K562 (cell line): ENCODE measurements around the gene ACTL9. TPM values are rescaled to one million over a fixed set of nuclear protein-coding genes. Genes with fewer than 3 reads are reported as not detected.
A peak's percentile ranks its signal among the peaks of the same experiment; 100 is the strongest.

ENCODE experiments used
- ATAC-seq: fragments of 200-7000 bp; cut with Tn5 transposase; 3 replicates; pipeline ENCODE4 v1.9.1; 2020; ENCODE audit warnings: moderate library complexity
- BruUV-seq: library from RNA; stranded (reverse); fragments of 400-500 nt; replicated peaks from 2 replicates; lab custom pipeline; 2021; lab: Mats Ljungman, UMichigan
- CTCF ChIA-PET: fragments of 300-600 bp; formaldehyde crosslinking; extraction: SDS; loops from one replicate; lab custom pipeline; 2021; ENCODE audit warnings: low intra/inter-chr PET ratio; lab: Yijun Ruan, JAX
- POLR2A ChIA-PET: fragments of 300-600, 350-650 bp; sonication (Branson Sonifier 250); formaldehyde crosslinking; extraction: SDS; loops from one replicate; lab custom pipeline; 2021; ENCODE audit warnings: antibody characterized with exemption, inconsistent platforms; lab: Yijun Ruan, JAX
- DNase-seq, 4 experiments: peaks; one replicate each; pipeline versions ENCODE4 v3.0.0 to v3.0.0-alpha.2; 2011 to 2018; ENCODE audit warnings: low spot score in 3 of 4, mixed read lengths in 3 of 4; ENCODE audit errors: extremely low read depth in 1 of 4
- FAIRE-seq: peaks from 2 replicates; lab custom pipeline; 2011; peaks lifted over from hg19 to GRCh38; lab: Jason Lieb, UNC
- H2AFZ ChIP-seq: 2 replicates; pipeline ENCODE4 v1.6.0; 2011; ENCODE audit warnings: low read depth, low read length, control low read depth, inconsistent platforms
- H3K27ac ChIP-seq: fragments of 200-600 bp; 3 replicates; pipeline ENCODE4 v1.8.0; 2011; ENCODE audit warnings: low read depth, mild to moderate bottlenecking, control low read depth, inconsistent platforms, low read length, moderate library complexity, mixed read lengths; ENCODE audit errors: extremely low read depth
- H3K27me3 ChIP-seq, 2 experiments: fragments of 300-600 bp in 1 of 2; 2 replicates in 1 of 2; 3 replicates in 1 of 2; pipeline versions ENCODE4 v1.6.0 to v1.8.0; 2011; ENCODE audit warnings: inconsistent platforms in 2 of 2, low read length in 2 of 2, mild to moderate bottlenecking in 1 of 2, mixed read lengths in 1 of 2, moderate library complexity in 1 of 2; ENCODE audit not compliant: control insufficient read depth in 2 of 2, insufficient read depth in 2 of 2
- H3K36me3 ChIP-seq: fragments of 300-600 bp; 3 replicates; pipeline ENCODE4 v1.8.0; 2011; ENCODE audit warnings: mild to moderate bottlenecking, low read length, inconsistent platforms; ENCODE audit not compliant: control insufficient read depth, insufficient read depth
- H3K4me1 ChIP-seq, 2 experiments: fragments of 200-600 bp in 1 of 2; replicated peaks in 1 of 2; 2 replicates in 1 of 2; 3 replicates in 1 of 2; pipeline versions ENCODE4 v1.5.1 to v1.8.0; 2011; ENCODE audit warnings: inconsistent platforms in 2 of 2, low read length in 2 of 2, mild to moderate bottlenecking in 1 of 2, mixed read lengths in 1 of 2, moderate library complexity in 1 of 2; ENCODE audit not compliant: control insufficient read depth in 2 of 2, insufficient read depth in 2 of 2
- H3K4me2 ChIP-seq: 2 replicates; pipeline ENCODE4 v1.6.1; 2011; ENCODE audit warnings: low read length, control low read depth, inconsistent platforms, mixed read lengths; ENCODE audit not compliant: insufficient read depth
- H3K4me3 ChIP-seq: fragments of 200-600 bp; sonication (generic), shearing (Covaris generic); 2 replicates; pipeline ENCODE4 v1.5.1; 2016; ENCODE audit warnings: control low read depth, inconsistent platforms
- H3K79me2 ChIP-seq: fragments of 200-600 bp; 3 replicates; pipeline ENCODE4 v1.8.0; 2011; ENCODE audit warnings: low read length, inconsistent platforms; ENCODE audit not compliant: control insufficient read depth, insufficient read depth
- H3K9ac ChIP-seq, 2 experiments: 2 replicates each; pipeline versions ENCODE4 v1.6.0 to v1.6.1; 2011; ENCODE audit warnings: low read depth in 2 of 2, low read length in 2 of 2, control low read depth in 1 of 2, inconsistent platforms in 1 of 2, mild to moderate bottlenecking in 1 of 2, mixed read lengths in 1 of 2; ENCODE audit not compliant: insufficient read depth in 1 of 2
- H3K9me1 ChIP-seq: one replicate; pipeline ENCODE4 v1.6.0; 2011; ENCODE audit warnings: inconsistent platforms, mild to moderate bottlenecking, low read length, moderate library complexity; ENCODE audit not compliant: control insufficient read depth, insufficient read depth
- H3K9me3 ChIP-seq: replicated peaks from 2 replicates; pipeline ENCODE4 v1.5.1; 2011; ENCODE audit warnings: low read depth, low read length, inconsistent platforms; ENCODE audit not compliant: control insufficient read depth, insufficient read depth
- H4K20me1 ChIP-seq: replicated peaks from 2 replicates; pipeline ENCODE4 v1.6.1; 2011; ENCODE audit warnings: low read length, inconsistent platforms, mixed read lengths; ENCODE audit not compliant: control insufficient read depth, insufficient read depth
- BCOR ChIP-seq: fragments of 450-650 bp; IDR thresholded peaks from 2 replicates; pipeline ENCODE4 v1.6.1; 2016
- FOS ChIP-seq: IDR thresholded peaks from 3 replicates; pipeline ENCODE4 v1.6.1; 2011; ENCODE audit not compliant: insufficient read length; ENCODE audit errors: extremely low read depth
- FOXJ2 ChIP-seq: fragments of 200-800 bp; sonication (Bioruptor generic); IDR thresholded peaks from 2 replicates; pipeline ENCODE4 v1.6.1; 2016; ENCODE audit warnings: missing genetic modification characterization, missing compliant biosample characterization
- HIVEP1 ChIP-seq: fragments of 250-450 bp; sonication (Bioruptor Pico); IDR thresholded peaks from 2 replicates; pipeline ENCODE4 v1.4.0; 2020; ENCODE audit warnings: mild to moderate bottlenecking
- PML ChIP-seq: IDR thresholded peaks from 2 replicates; pipeline ENCODE4 v1.6.1; 2012; ENCODE audit warnings: low read length, inconsistent platforms
- RBM25 ChIP-seq: fragments of 200-400 bp; formaldehyde crosslinking; IDR thresholded peaks from 2 replicates; pipeline ENCODE4 v1.6.1; 2018; ENCODE audit warnings: low read length, low read depth, moderate library complexity; ENCODE audit not compliant: severe bottlenecking
- U2AF2 ChIP-seq: fragments of 200-400 bp; formaldehyde crosslinking; optimal IDR thresholded peaks from 2 replicates; pipeline ENCODE3; 2017; ENCODE audit warnings: low read depth, mild to moderate bottlenecking, low read length
- ZFP36 ChIP-seq: fragments of 150-350 bp; IDR thresholded peaks from 2 replicates; pipeline ENCODE4 v1.6.1; 2018; ENCODE audit warnings: low read length, low read depth; ENCODE audit not compliant: partially characterized antibody
- ZFX ChIP-seq: sonication (generic); formaldehyde crosslinking; IDR thresholded peaks from 2 replicates; pipeline ENCODE4 v1.8.0; 2022; ENCODE audit warnings: mild to moderate bottlenecking, missing genetic modification reagents, moderate library complexity
- ZNF146 ChIP-seq: IDR thresholded peaks from one replicate; pipeline ENCODE4 v1.6.1; 2018; ENCODE audit warnings: missing compliant biosample characterization; ENCODE audit not compliant: unreplicated experiment
- ZNF175 ChIP-seq: fragments of 200-800 bp; sonication (Bioruptor generic); IDR thresholded peaks from 2 replicates; pipeline ENCODE4 v1.6.1; 2016; ENCODE audit warnings: low read depth, mild to moderate bottlenecking, missing genetic modification characterization, missing compliant biosample characterization
- ZNF311 ChIP-seq: fragments of 250-450 bp; sonication (Bioruptor Pico); IDR thresholded peaks from 2 replicates; pipeline ENCODE4 v1.4.0; 2020; ENCODE audit warnings: mild to moderate bottlenecking, moderate library complexity
- ZNF436 ChIP-seq: fragments of 250-450, 450-650 bp; sonication (Bioruptor Pico); formaldehyde crosslinking; IDR thresholded peaks from 2 replicates; pipeline ENCODE4 v1.7.0; 2020; ENCODE audit warnings: mild to moderate bottlenecking
- in situ Hi-C: fragments of 300-500 bp; cut with MboI; formaldehyde crosslinking; loops from 4 replicates; pipeline ENCODE4 v1.15.0; 2018; ENCODE audit warnings: inconsistent platforms, mixed read lengths
- intact Hi-C: fragments of 100-400 bp; cut with micrococcal nuclease; formaldehyde crosslinking; loops from 2 replicates; pipeline ENCODE4 v1.14.2; 2022
- polyA plus RNA-seq, 8 experiments: library from polyadenylated mRNA; depleted of rRNA in 4 of 8; stranded (reverse) in 5 of 8; unstranded in 3 of 8; fragments of >200 nt; fragmentation: Nextera tagmentation in 2 of 8; fragmentation: Illumina TruSeq in 1 of 8; extraction: Ambion mirVana in 2 of 8; extraction: Trizol in 1 of 8; gene quantifications; 2 replicates each; pipeline versions ENCODE4 v1.2.1 to v1.2.3, GENCODE V29; 2011 to 2014; ENCODE audit warnings: inconsistent platforms in 1 of 8, missing spikeins in 1 of 8
- total RNA-seq, 7 experiments: library from RNA; depleted of rRNA in 6 of 7; stranded (reverse); fragments of >200 nt in 6 of 7; fragmentation: Illumina TruSeq in 2 of 7; extraction: Trizol in 2 of 7; gene quantifications; 2 replicates each; pipeline versions ENCODE4 v1.2.1 to v1.2.3, GENCODE V29; 2011 to 2021; ENCODE audit warnings: low replicate concordance in 1 of 7
- TF ChIP-seq, protein P1 (sequence below): fragments of 250-450 bp; sonication (Bioruptor Pico); IDR thresholded peaks from 2 replicates; pipeline ENCODE4 v1.5.1; 2021; ENCODE audit warnings: mild to moderate bottlenecking
- TF ChIP-seq, protein P2 (sequence below): fragments of 450-650 bp; IDR thresholded peaks from one replicate; pipeline ENCODE4 v1.6.1; 2018; ENCODE audit warnings: mild to moderate bottlenecking, moderate library complexity; ENCODE audit not compliant: partially characterized antibody
- TF ChIP-seq, protein P3 (sequence below), 2 experiments: fragments of 200-800 bp in 1 of 2; sonication (Bioruptor generic) in 1 of 2; sonication (generic) in 1 of 2; formaldehyde crosslinking in 1 of 2; IDR thresholded peaks in 1 of 2; conservative IDR thresholded peaks in 1 of 2; 2 replicates each; pipeline versions ENCODE4 v1.5.0 to v1.6.1; 2016 to 2020; ENCODE audit warnings: missing compliant biosample characterization in 1 of 2, missing genetic modification characterization in 1 of 2, missing genetic modification reagents in 1 of 2

ACTL9 gene
- total and polyA plus RNA-seq, 9 of the 15 experiments (the other 6 are each of a cell fraction or from before 2014, with no cell fraction given): not detected

GRCh38 chr19:8699908-8700307 lies 1.3 kb upstream of the ACTL9 start:
- Histone ChIP-seq H3K36me3 (no peaks in the 10 kb centered on the region), H2AFZ (no peak overlapping the region), H3K9me1 (no peaks in the 10 kb centered on the region), H3K27ac (no peak overlapping the region), H3K9ac (no peak overlapping the region), H3K9me3 (no peaks in the 10 kb centered on the region), H3K4me1 (peaks cover 0 to 14% of the 10 kb centered on the region in 2 experiments; a peak in 3 of 5 replicates), H4K20me1 (no peaks in the 10 kb centered on the region), H3K27me3 (peaks cover 0 to 6% of the 10 kb centered on the region in 2 experiments; a peak in 2 of 5 replicates), H3K4me2 (no peak overlapping the region), H3K79me2 (no peaks in the 10 kb centered on the region), H3K4me3 (no peak overlapping the region)
- in situ Hi-C loops (loop anchor here (10.0 kb wide), 1 partner anchor 85 kb away; the partner anchor contains the start of gene ADAMTS10), intact Hi-C loops (loop anchor here (2.0 to 10.0 kb wide), 2 partner anchors 85 to 381 kb away; partner anchors contain the start of gene ADAMTS10)
- DNase-seq (no peak), FAIRE-seq (no peak), ATAC-seq (no peak)
- TF ChIP-seq FOS (no peak), HIVEP1 (CRISPR knock-in tag) (no peak), ZNF436 (CRISPR knock-in tag) (peak; percentile 80), RBM25 (peak; percentile 83), ZFX (no peak), BCOR (0 out of 2 replicates have a peak, but pooled peaks have one; percentile 33), ZFP36 (peak; percentile 96), FOXJ2 (tag) (no peak), PML (no peak), ZNF146 (CRISPR knock-in tag) (no peak), ZNF311 (CRISPR knock-in tag) (0 out of 2 replicates have a peak, but pooled peaks have one; percentile 29), ZNF175 (CRISPR knock-in tag) (no peak), U2AF2 (no peak)
- TF ChIP-seq, protein P1, sequence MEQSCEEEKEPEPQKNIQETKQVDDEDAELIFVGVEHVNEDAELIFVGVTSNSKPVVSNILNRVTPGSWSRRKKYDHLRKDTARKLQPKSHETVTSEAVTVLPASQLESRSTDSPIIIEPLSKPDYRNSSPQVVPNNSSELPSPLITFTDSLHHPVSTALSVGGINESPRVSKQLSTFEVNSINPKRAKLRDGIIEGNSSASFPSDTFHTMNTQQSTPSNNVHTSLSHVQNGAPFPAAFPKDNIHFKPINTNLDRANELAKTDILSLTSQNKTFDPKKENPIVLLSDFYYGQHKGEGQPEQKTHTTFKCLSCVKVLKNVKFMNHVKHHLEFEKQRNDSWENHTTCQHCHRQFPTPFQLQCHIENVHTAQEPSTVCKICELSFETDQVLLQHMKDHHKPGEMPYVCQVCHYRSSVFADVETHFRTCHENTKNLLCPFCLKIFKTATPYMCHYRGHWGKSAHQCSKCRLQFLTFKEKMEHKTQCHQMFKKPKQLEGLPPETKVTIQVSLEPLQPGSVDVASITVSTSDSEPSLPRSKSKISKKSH (CRISPR knock-in tag): no peak
- TF ChIP-seq, protein P2, sequence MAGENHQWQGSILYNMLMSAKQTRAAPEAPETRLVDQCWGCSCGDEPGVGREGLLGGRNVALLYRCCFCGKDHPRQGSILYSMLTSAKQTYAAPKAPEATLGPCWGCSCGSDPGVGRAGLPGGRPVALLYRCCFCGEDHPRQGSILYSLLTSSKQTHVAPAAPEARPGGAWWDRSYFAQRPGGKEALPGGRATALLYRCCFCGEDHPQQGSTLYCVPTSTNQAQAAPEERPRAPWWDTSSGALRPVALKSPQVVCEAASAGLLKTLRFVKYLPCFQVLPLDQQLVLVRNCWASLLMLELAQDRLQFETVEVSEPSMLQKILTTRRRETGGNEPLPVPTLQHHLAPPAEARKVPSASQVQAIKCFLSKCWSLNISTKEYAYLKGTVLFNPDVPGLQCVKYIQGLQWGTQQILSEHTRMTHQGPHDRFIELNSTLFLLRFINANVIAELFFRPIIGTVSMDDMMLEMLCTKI: no peak
- TF ChIP-seq, protein P3, sequence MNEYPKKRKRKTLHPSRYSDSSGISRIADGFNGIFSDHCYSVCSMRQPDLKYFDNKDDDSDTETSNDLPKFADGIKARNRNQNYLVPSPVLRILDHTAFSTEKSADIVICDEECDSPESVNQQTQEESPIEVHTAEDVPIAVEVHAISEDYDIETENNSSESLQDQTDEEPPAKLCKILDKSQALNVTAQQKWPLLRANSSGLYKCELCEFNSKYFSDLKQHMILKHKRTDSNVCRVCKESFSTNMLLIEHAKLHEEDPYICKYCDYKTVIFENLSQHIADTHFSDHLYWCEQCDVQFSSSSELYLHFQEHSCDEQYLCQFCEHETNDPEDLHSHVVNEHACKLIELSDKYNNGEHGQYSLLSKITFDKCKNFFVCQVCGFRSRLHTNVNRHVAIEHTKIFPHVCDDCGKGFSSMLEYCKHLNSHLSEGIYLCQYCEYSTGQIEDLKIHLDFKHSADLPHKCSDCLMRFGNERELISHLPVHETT (CRISPR knock-in tag; conservative IDR thresholded peaks at IDR 0.05 in 1 of 2, IDR thresholded peaks at IDR 0.05 in 1 of 2): no peak
- no TSS peak for BruUV-seq
- ChIA-PET CTCF (no interaction called here), POLR2A (interaction anchor here (0.6 kb wide), 1 partner anchor 273 kb away, joined by 3 read pairs; no protein-coding TSS in a partner anchor)
